NCI-H2171 (cell line): ENCODE data around the gene ZCCHC24.

ENCODE experiments used
- DNase-seq: peaks from one replicate; lab custom pipeline; 2025; lab: John Stamatoyannopoulos, UW

ZCCHC24 gene

DNA sequence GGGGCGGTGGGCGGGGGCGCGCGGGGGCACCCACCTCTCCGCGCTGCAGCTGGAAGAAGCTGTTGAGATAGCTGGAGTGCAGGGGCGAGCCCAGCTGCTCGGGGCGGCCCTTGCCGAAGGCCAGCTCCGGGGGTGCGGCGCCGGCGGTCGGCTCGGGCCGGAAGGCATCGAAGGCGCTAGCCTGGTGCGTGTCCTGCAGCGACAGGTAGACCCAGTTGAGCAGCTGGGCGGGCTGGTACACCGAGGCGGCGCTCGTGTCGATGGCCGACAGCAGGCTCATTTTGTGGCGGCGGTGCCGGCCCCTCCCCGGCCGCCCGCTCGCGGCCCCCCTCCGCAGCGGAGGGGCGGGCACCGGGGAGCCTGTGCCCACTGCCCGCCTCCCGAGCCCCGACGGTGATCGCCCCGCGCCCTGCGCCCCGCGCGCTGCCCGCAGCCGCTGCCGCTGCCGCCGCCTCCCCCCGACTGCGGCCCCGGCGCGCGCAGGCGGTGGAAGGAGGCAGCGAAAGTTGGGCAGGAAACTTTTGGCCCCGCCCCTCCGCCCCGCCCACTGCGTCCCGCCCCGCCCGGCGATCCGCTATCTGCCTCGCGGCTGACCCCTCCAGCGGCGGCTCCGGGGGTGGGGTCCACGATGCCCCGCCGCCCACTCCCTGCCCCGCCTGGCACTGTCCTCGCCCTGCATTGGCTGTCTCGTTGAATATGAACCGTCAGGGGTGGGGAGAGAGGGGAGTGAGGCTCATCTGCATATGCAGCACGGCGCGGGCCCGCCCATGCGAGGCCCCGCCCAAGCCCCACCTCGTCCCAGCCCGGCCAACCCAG lies at the start of gene ZCCHC24:
ZCCHC24 (minus strand) TSS at position 464 of the 816 bp plus-strand sequence; CDS start at position 280, 184 bp downstream.
- DNase-seq = peak; percentile 85

DNA sequence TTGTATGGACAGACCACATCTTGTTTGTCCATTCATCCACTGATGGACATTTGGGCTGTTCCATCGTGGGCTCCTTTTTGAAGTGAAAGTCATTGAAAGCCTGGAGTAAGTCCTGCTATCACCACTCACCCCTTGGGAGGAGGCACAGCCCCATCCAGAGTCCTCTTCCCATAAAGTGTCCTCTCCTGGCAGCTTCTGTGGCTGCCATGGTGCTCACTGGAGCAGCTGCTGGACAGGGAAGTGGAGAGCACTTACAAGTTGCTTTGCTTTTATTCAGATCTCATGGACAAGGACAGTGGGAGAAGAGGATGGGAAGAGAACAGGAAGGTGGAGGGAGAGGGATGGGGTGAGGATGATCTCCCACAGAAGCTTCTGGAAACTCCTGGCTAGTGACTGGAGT lies 48.4 kb upstream of the ZCCHC24 start:
- no peak for DNase-seq

DNA sequence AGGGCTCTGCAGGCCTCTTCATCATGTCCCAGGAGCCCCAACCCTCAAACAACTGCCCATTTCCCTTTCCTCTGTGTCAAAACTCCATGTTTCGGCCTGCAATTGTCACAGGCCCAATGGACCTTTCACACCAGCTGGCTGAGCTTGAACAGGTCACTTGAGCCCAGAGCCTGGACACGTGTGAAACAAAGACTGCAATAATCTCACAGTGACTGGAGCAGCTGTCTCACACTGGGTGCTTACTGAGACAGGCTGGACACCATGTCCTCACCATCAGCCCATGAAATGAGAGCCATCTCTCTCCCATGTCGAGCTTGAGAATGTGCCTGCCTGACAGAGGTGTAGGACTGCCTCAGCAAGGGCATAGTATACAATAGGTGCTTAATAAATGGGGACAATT lies 47.4 kb upstream of the ZCCHC24 start:
- DNase-seq = no peak

DNA sequence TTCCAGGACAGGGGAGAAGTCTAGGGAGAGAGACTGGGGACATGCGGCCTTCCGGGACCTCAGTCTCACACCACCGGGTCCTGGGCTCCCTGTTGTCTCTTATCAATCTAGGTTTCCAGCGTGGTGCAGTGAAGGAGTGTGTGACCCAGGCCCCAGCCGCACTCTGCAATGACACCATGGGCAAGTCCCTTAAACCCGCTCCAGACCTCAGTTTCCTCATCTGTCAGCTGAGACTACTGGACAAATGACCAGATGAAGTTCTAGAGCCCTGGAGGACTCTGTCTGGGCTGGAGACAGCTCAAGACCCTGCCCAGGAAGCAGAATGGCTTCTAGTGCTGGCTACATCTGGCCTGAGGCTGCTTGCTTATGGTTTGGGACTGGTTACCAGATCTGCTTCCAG lies 46.8 kb upstream of the ZCCHC24 start:
- DNase-seq = no peak

DNA sequence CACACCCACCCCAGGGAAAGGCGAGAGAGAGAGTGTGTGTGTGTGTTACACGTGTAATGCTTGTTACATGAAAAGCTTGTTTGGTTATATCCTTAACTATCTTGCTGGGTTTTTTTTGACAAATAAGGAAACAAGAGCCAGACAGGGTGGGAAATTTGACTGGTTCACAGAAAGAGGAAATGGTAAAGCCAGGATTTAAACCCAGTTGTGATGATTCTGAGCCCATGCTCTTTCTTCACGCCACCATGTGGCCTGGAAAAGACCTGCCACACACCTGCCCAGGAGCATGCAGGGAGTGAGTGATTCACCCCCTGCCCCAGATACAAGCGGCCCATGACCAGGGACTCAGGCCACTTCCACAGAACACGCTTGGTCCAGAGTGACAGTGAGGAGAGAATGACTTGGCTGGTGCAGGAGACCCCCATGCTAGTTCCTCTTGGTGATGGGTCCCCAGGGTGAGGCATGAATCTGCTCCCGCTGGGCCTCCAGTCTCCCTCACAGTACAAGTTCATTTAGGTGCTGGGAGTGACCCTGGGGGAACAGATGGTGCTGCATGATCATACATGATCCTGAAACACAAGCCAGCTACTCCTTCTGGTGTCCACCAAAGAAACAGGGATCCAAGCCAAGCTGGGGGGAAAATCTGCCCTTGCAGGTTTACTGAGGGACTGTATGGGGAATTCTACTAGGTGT lies 45.9 kb upstream of the ZCCHC24 start:
- DNase-seq = no peak

DNA sequence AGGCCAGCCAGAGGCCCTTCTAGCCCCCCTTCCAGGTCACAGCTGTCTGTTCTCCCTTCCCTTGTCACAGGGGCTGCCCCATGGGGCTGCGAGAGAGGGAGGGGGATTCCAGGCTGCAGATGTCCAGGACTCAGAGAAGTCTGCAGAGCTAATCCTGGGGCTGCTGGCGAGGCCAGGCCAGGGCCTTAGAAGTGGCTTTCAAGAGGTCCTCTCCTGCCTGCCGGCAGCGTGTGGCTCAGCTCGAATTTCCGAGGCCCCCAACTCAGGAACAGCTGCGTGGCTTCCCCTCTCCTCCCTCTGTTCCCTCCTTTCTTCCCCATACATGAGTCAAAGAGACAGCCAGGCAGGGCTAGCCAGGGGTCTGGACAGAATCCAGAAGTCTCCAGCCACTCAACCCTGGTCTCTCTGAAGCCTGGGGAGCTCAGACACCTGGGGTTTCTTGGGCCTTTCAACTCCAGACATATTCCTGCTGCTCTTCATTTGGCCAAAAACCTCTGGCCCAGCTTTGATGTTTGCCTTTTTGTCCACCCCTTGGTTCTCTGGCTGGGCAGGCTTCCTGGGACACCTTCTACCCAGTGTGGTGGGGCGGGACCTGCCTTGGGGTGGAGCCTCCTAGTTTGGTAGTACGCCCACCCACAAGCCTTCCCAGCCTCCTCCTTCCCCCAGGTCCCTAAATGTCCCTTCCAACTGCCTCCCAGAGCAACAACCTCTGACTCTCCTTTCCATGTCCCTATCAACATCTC lies 45.1 kb upstream of the ZCCHC24 start:
- no peak for DNase-seq

DNA sequence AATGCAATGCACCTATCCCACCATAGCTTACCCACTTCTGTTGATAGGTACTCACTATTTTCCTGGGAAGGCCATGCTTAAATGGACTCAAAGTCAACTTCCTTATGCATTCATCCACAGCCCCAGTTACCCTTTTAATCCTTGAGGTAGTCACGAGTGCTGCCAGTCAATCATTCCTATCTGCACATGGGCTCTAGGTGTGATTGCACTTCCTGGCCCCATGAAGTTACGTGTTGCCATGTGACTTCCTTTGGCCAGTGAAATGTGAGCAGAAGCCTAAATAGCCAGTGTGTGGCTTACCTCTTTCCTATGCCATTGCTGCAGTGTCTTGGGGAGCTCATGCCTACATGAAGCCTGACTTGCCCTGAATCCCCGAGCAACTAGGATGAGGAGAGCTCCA lies 43.4 kb upstream of the ZCCHC24 start:
- DNase-seq = no peak

DNA sequence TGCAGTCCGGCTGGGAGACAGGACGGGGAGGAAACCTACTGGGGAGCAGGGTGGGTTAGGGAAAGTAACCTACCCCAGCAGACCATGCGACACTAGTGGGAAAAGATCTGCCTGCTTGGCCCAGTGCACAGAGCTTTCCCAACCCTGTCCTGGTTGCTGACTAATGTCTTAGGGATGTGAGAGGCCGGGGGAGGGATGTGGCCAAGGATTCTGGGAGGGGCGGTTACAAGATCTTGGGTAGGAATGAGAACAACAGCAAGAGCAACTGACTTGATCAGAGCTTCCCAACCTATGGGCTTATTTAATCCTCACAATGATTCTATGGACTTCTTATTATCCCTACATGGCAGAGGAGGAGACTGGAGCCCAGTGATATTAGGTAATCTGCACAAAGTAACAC lies 42.9 kb upstream of the ZCCHC24 start:
- no peak for DNase-seq

DNA sequence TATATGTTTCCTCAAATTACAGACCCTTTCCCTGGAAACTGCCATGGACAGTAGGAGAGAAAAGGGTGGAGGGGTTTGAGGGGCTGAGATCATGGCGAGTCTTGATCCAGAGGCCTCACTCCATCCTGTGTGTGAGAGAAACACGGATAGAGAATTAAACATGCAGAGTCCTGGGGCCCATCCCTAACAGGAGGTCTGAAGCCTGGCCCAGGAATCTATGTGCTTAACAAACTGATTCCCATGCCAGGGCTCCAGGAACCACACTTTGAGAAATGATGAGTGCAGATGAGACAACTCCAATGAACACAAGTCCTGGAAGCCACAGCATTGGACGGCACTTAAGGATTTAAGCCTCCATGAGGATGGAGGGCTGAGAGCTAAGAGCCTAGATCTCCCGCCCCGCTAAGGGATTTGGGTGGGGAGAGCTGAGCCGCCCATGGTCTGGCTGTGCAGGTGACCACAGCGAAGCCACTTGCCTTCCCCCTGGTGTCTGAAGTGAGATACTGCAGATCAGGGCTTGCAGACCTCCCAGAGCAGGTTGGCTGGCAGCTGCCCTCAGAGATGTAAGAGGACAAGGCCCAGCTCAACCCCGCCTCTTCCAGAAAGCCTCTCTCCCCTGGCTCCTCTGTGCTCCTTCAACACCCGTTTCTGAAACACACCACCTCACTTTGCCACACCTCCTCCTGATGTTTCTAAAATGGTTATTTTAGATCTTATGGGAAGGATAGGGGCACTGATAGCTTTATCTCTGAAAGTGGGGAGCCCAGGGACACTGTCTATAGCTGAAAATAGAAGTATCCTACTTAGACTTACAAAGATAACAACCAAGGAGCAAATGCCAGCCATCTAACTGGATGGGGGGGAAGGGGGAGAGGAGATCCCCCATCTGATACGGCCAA lies 42.1 kb upstream of the ZCCHC24 start:
- no peak for DNase-seq

DNA sequence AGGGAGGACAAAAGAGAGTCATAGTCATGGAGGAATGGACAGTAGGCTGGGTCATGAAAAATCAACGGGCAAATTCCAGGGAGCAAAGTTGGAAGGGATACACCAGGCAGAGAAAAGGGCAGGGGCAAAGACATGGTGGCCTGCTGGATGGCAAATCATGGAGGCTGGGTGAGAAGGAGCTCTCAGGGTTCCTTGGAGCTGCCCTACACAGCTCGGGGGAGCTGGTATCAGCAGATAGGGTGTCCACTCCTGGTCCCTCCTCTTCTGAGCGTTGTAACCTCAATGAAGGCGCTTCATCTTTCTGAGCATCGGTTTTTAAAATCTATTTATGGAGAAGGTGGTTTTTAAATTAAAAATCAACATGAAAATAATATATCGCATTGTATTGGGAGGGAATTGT lies 39.1 kb upstream of the ZCCHC24 start:
- no peak for DNase-seq

DNA sequence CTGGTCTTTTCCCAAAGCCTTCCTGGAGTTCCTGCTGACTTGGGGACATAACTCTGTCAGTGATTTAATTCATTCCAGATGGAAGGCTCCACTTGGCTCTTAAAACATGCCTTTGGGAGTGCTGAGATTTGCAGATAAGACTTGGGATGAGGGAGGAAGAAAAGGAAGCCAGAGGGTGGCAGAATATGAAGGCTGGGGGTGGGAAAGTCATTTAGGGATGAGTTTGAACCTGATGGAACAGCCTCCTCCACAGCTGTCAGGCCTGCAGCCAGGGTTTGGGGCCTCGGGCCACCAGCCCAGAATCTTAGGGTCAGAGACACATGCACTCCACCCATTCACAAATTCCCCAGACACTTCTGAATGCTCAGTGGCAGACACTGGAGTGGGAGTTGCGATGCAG lies 38.5 kb upstream of the ZCCHC24 start:
- DNase-seq = no peak

DNA sequence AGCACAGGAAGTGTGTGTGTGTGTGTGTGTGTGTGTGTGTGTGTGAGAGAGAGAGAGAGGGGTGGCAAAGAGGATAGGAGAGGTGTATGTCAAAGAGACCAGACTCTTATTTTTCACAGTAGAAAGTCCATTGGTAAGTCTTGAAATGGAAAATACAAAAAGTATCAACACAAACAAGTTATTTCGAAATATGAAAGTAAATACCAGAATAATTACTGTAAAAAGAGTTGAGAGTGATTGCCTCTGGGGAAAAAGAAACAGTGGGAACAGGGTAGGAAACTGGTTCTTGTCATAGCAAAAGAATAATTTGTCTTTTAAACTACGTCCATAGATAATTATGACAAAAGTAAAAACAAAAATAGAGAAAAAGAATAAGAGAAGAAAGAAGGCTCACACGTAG lies 37.9 kb upstream of the ZCCHC24 start:
- DNase-seq = no peak

DNA sequence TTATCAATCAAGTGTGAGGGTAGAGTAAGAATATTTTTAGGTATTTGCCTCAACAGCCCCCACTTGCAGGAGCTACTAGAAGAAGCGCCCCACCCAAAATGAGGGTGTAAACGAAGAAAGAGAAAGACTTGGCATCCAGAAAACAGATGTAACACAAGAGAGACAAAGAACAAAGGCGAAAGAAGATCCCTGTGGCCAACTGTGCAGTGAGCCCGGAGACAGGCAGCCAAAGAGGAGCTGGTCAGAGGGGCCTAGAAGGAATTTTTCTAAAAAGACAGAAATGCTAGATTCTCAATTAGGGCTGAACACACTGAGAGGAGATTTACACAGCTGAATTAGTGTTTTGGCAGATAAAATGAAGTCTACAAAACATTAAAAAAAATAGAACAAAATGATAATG lies 37.3 kb upstream of the ZCCHC24 start:
- DNase-seq = no peak

DNA sequence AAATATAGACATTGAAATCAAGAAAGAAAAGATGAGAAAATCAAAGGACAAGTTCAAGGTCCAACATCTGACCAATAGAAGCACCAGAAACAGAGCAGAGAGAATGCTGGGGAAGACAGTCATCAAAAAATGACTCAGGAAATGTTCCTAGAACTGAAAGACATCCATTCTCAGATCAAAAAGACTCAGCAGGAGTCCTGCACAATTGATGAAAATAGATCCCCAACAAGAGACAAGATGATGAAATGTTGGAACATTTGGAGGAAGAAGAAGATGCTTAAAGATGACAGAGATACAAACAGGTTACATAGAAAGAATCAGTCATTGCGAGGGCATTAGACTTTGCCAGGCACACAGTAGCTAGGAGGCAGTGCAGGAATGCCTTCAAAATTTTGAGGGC lies 36.9 kb upstream of the ZCCHC24 start:
- DNase-seq = no peak

DNA sequence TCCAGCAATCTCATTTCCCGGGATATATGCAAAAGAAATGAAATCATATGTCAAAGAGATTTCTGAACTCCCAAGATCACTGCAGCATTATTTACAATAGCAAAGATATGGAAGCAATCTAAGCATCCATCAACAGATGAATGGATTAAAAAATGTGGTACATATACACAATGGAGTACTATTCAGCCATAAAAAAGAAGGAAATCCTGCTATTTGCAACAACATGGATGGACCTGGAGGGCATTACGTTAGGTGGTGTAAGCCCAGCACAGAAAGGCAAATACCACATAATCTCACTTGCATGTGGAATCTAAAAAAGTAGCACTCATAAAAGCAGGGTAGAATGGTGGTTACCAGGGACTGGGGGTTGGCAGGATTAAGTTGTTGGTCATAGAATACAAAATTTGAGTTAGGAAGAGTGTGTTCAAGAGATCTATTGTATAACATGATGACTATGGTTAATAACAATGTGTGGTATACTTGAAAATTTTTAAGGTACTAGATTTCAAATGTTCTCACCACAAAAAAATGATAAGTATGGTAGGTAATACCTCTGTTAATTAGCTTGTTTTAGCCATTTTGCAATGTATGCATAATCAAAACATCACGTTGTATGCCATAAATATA lies 34.0 kb upstream of the ZCCHC24 start:
- no peak for DNase-seq

DNA sequence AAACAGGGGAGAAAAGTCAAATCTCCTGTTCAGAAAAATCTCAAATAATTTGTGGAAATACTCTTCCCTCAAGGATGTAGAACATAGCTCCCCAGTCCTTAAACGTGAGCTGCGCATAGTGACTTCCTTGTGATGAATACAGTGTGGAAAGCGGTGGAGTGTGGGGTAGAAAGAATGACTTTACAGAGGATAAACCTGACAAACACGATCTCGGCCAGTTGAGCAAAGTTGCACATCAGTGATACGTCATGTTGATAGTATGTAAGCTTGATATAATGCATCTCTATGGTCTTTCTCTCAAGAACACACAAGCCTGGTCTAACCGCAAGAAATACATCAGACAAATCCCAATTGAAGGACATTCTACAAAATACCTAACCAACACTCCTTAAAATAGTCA lies 32.0 kb upstream of the ZCCHC24 start:
- DNase-seq = no peak

DNA sequence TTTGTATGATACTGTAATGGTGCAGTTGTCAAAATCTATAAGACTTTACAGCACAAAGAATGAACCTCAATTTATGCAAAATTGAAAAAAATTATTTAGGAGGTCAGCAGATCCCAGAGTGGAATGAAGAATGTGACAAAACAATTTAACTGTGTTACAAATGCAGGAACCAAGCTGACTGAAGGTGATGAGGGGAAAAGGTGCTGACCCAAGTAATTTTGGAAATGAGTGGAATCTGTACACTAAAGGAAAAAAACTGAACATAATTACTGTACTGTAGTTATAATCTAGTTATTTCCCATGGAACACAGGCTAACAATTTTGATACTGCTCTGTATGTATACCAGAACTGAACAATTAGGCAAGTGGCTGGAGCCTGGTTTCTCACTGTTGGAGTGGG lies 31.2 kb upstream of the ZCCHC24 start:
- no peak for DNase-seq

DNA sequence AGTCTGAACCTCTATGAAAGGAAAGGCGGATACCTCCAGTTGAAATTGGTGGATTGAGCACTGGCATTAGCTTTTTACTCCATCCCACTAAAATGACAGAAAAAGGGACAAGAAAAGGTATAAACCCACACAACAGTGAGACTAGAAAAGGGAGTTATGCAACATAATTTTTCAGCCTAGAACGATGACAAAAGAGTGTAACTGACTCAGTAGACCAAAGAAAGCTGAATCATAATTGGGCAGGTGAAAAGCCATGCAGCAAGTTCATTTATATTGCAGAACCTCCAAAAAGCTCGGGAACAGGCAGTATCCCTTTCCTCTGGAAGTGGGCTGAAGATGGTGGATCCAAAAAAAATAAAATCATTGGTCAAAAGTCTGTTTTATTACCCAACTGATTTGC lies 30.5 kb upstream of the ZCCHC24 start:
- no peak for DNase-seq

DNA sequence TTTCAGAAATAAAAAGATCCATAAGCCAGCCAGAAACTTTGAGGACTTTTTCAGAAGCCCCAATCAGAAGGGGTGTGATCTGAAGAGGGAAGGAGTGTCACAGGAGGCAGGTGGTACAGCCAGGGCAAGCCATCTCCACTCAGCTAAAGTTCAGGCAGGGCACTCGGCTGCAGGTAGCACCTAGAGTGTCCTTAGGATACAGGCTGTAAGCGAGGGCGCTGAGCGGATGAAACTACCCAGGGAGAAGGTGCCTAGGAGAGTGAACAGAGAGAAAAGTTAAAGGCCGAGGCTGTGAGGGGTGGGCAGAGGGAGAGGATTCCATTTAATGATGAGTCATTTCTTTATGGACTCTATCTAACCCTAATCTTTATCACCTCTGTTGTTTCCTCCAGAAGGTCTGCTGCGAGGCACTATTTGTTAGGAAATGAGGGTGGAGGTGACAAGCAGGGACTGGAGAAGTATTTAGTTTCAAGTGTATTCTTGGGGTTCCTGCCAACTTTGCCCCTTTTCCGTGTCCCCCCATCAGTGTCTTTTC lies 29.8 kb upstream of the ZCCHC24 start:
- no peak for DNase-seq

DNA sequence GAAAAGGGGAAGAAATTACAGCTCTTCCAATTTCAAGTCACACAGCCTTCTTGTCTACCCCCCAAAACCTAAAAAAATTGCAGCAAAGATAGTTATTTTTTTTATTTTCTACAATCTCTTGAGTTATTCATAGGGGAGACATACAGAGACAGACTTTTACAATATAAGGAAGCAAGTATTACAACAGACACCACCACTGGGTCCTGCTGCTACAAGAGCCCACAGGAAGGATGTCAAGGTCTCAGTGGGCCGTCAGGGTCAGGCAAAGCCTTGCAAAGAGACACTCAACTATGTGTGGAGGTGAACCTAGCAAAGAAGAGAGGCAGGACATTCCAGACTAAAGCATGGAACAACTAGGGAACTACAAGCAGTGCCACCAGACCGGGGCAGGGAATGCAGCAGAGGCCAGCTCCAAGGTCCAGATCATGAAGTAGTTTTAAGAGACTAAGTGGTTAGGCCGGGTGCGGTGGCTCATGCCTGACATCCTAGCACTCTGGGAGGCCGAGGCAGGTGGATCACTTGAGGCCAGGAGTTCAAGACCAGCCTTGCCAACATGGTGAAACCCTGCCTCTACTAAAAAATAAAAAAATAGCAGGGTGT lies 28.2 kb upstream of the ZCCHC24 start:
- no peak for DNase-seq

DNA sequence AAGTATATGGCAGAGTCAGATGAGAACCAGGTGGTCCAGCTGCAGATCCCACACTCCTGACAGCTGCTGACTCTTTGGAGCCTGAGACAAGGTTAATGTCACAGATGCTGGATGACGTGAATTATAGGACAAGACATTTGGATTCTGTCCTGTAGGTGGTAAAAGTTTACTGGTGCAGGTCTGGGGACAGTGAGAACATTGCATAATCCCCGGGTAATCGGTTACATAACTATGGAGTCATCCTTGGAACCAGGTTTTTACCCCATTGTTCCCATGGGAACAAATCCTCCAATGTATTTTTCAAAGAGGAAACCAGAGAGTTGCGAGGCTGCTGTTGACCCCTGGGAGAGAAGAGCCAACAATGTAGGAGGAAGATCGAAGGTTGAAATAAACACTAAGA lies 27.5 kb upstream of the ZCCHC24 start:
- DNase-seq = no peak
